Breast epithelium (tissue), 4 donors: Measurements from ENCODE around the gene AGBL1. TPM values are rescaled to one million over a fixed set of nuclear protein-coding genes. Genes with fewer than 3 reads are reported as not detected.
"Not testable (repeated sequence)": the region's sequence is repeated elsewhere in the genome, so short reads cannot be mapped to it uniquely, and the experiment has no call there.

ENCODE experiments used
- DNase-seq, 2 donors: peaks; one replicate each; pipeline ENCODE4 v3.0.0-alpha.2; 2019; ENCODE audit warnings: low spot score in 2 of 2
- H3K27ac ChIP-seq, 2 donors: fragments of 200-600 bp; sonication (generic) in 1 of 2; one replicate each; pipeline ENCODE4 v1.5.1; 2016 to 2019; ENCODE audit warnings: mild to moderate bottlenecking in 1 of 2
- H3K27me3 ChIP-seq, 2 donors: fragments of 200-600 bp; sonication (generic) in 1 of 2; one replicate each; pipeline versions ENCODE4 v1.5.1 to v1.6.0; 2017 to 2019; ENCODE audit warnings: control low read depth in 1 of 2, mild to moderate bottlenecking in 1 of 2
- H3K36me3 ChIP-seq: fragments of 200-600 bp; one replicate; pipeline ENCODE4 v1.5.1; 2019
- H3K4me1 ChIP-seq, 2 donors: fragments of 200-600 bp; sonication (generic); one replicate each; pipeline ENCODE4 v1.5.1; 2016 to 2019; ENCODE audit warnings: control low read depth in 1 of 2
- H3K4me3 ChIP-seq, 3 donors: fragments of 200-600 bp; sonication (generic); 1 replicate in 2 of 3; 2 replicates in 1 of 3; pipeline ENCODE4 v1.5.1; 2016 to 2019; ENCODE audit warnings: mild to moderate bottlenecking in 3 of 3, moderate library complexity in 2 of 3
- H3K9me3 ChIP-seq, 2 donors: fragments of 200-600 bp; sonication (generic) in 1 of 2; one replicate each; pipeline ENCODE4 v1.5.1; 2016 to 2019; ENCODE audit warnings: control low read depth in 1 of 2
- CTCF ChIP-seq, 3 donors: fragments of 450-650 bp; IDR thresholded peaks; one replicate each; pipeline ENCODE4 v1.5.1; 2016 to 2017; ENCODE audit warnings: antibody characterized with exemption in 3 of 3, mild to moderate bottlenecking in 3 of 3, moderate library complexity in 3 of 3
- POLR2A ChIP-seq: fragments of 450-650 bp; IDR thresholded peaks from one replicate; pipeline ENCODE4 v1.6.1; 2016; ENCODE audit warnings: antibody characterized with exemption, mild to moderate bottlenecking, moderate library complexity
- POLR2AphosphoS5 ChIP-seq, 3 donors: sonication (generic); formaldehyde crosslinking; IDR thresholded peaks; one replicate each; pipeline ENCODE4 v1.6.1; 2017; ENCODE audit warnings: antibody characterized with exemption in 3 of 3
- intact Hi-C: fragments of 100-400 bp; cut with DNase I; formaldehyde crosslinking; loops from one replicate; pipeline ENCODE4 v1.15.1; 2023; ENCODE audit warnings: low total_unique reads
- total RNA-seq, 3 donors: library from RNA; depleted of rRNA; stranded (reverse); fragments of >200 nt; gene quantifications; one replicate each; pipeline ENCODE4 v1.1.0, GENCODE V29; 2016

AGBL1 gene
- total RNA-seq, 3 donors from 2014 or later, result not detected

GRCh38 chr15:87032295-87032694, 952.6 kb downstream of the AGBL1 start:
- H3K4me1 ChIP-seq, result no peaks in the 10 kb centered on the region
- H3K27me3 ChIP-seq, result peaks cover 0 to 4% of the 10 kb centered on the region in 2 donors
- no peak overlapping the region for H3K27ac ChIP-seq
- intact Hi-C loops, result no loop called here
- no peaks in the 10 kb centered on the region for H3K9me3 ChIP-seq
- no peak for DNase-seq
- TF ChIP-seq CTCF (IDR thresholded peaks at IDR 0.05) (no peak), POLR2AphosphoS5 (IDR thresholded peaks at IDR 0.05) (no peak), POLR2A (no peak)
- no peaks in the 10 kb centered on the region for H3K36me3 ChIP-seq
- H3K4me3 ChIP-seq, result no peak overlapping the region

DNA sequence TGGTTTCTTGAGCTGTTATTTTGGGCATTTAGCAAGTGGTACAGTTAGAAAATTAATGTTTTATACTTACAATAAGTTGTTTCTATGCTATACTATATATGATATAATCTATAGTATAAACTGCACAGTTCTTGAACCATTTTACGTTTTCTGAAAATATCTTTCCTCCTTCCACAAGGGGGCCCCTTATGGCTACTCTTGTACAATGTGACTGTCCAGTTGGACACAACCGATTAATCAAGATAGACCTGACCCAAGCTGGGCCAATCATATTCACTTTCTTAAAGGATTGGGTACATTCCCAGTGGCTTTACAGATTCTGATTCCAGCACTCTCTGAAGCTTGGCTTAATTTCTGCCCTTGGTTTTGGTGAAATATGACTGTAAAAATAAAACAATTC, 953.4 kb downstream of the AGBL1 start:
- Histone ChIP-seq H3K9me3 (no peaks in the 10 kb centered on the region), H3K4me1 (no peaks in the 10 kb centered on the region), H3K36me3 (no peaks in the 10 kb centered on the region), H3K27ac (no peak overlapping the region), H3K4me3 (no peak overlapping the region), H3K27me3 (peaks cover 0 to 4% of the 10 kb centered on the region in 2 donors)
- no peak for DNase-seq
- intact Hi-C loops, result no loop called here
- no peak for TF ChIP-seq POLR2AphosphoS5 (IDR thresholded peaks at IDR 0.05)
- TF ChIP-seq POLR2A, result no peak
- no peak for TF ChIP-seq CTCF (IDR thresholded peaks at IDR 0.05)

GRCh38 chr15:87034886-87035285, 955.2 kb downstream of the AGBL1 start:
- TF ChIP-seq POLR2A (no peak), POLR2AphosphoS5 (IDR thresholded peaks at IDR 0.05) (no peak), CTCF (IDR thresholded peaks at IDR 0.05) (no peak)
- Histone ChIP-seq H3K4me3 (no peak overlapping the region), H3K27me3 (peaks cover 0 to 4% of the 10 kb centered on the region in 2 donors), H3K36me3 (no peaks in the 10 kb centered on the region), H3K9me3 (no peaks in the 10 kb centered on the region), H3K27ac (no peak overlapping the region), H3K4me1 (no peaks in the 10 kb centered on the region)
- no peak for DNase-seq
- intact Hi-C loops, result no loop called here

DNA sequence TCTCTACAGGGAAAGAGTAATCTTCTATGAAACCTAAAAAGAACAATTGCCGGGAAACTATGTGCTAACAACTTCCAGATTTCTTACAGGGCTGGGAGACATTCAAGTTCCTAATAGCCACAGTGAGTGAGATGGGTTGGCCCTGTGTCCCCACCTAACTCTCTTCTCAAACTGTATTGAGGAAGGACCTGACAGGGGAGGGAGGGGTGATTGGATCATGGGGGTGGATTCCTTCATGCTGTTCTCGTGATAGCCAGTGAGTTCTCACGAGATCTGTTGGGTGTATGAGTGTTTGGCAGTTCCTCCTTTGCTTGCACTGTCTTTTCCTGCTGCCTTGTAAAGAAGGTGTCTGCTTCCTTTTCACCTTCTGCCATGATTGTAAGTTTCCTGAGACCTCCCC, 958.7 kb downstream of the AGBL1 start:
- Histone ChIP-seq H3K4me1 (no peaks in the 10 kb centered on the region), H3K9me3 (no peaks in the 10 kb centered on the region), H3K36me3 (no peaks in the 10 kb centered on the region), H3K27ac (no peak overlapping the region), H3K4me3 (no peak overlapping the region), H3K27me3 (no peaks in the 10 kb centered on the region)
- intact Hi-C loops, result no loop called here
- TF ChIP-seq POLR2AphosphoS5 (IDR thresholded peaks at IDR 0.05), result no peak
- TF ChIP-seq CTCF (IDR thresholded peaks at IDR 0.05), result no peak
- TF ChIP-seq POLR2A, result no peak
- no peak for DNase-seq

GRCh38 chr15:87042619-87043018, 962.9 kb downstream of the AGBL1 start:
- H3K36me3 ChIP-seq, H3K27me3 ChIP-seq, DNase-seq, intact Hi-C loops, H3K27ac ChIP-seq, H3K4me1 ChIP-seq, H3K4me3 ChIP-seq, H3K9me3 ChIP-seq: not testable (repeated sequence)

DNA sequence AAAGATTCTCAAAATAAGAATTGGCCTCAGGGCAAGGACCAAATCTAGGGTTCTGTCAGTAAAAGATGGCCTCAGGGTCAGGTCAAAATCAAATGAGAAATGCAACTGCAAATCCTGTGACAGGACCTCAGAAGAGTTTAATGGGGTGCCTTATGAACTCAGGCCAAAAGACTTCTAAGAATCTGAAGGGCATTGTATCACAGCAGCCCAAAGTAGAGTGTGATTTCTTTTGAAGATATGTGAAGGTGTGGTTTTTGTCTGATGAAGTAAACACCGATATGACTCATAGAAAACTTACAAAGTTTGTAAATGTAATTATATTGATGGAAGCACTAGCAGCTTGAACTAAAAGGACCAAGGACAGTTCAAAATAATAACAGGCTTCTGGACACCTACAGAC, 966.1 kb downstream of the AGBL1 start:
- Histone ChIP-seq H3K4me1 (no peaks in the 10 kb centered on the region), H3K9me3 (no peaks in the 10 kb centered on the region), H3K27ac (no peak overlapping the region), H3K36me3 (no peaks in the 10 kb centered on the region), H3K4me3 (no peak overlapping the region), H3K27me3 (no peaks in the 10 kb centered on the region)
- no peak for TF ChIP-seq POLR2AphosphoS5 (IDR thresholded peaks at IDR 0.05)
- TF ChIP-seq POLR2A, result no peak
- TF ChIP-seq CTCF (IDR thresholded peaks at IDR 0.05), result no peak
- DNase-seq, result no peak
- intact Hi-C loops, result no loop called here
